Gastroesophageal sphincter (tissue), 4 donors: Measurements from ENCODE around the gene PRDM13. TPM values are rescaled to one million over a fixed set of nuclear protein-coding genes. Genes with fewer than 3 reads are reported as not detected.

Experiments
- ATAC-seq: fragments of 150-250 bp; one replicate; pipeline ENCODE4 v1.9.1; 2016; ENCODE audit warnings: mild to moderate bottlenecking, moderate library complexity
- H3K27ac ChIP-seq, 4 donors: fragments of 200-600 bp; sonication (generic) in 3 of 4; 1 replicate in 3 of 4; 2 replicates in 1 of 4; pipeline ENCODE4 v1.5.1; 2016 to 2019
- H3K27me3 ChIP-seq: fragments of 200-600 bp; sonication (generic); one replicate; pipeline ENCODE4 v1.5.1; 2019
- H3K36me3 ChIP-seq, 2 donors: fragments of 200-600 bp; sonication (generic); one replicate each; pipeline ENCODE4 v1.5.1; 2019; ENCODE audit warnings: control low read depth in 1 of 2
- H3K4me1 ChIP-seq, 3 donors: fragments of 200-600 bp; sonication (generic); 1 replicate in 2 of 3; 2 replicates in 1 of 3; pipeline ENCODE4 v1.5.1; 2016 to 2019; ENCODE audit warnings: control low read depth in 2 of 3
- H3K4me3 ChIP-seq, 2 donors: fragments of 200-600 bp; sonication (generic); one replicate each; pipeline ENCODE4 v1.5.1; 2019; ENCODE audit warnings: mild to moderate bottlenecking in 1 of 2, moderate library complexity in 1 of 2
- H3K9me3 ChIP-seq, 3 donors: fragments of 200-600 bp; sonication (generic); one replicate each; pipeline ENCODE4 v1.5.1; 2017 to 2019; ENCODE audit warnings: control low read depth in 2 of 3
- EP300 ChIP-seq: sonication (generic); formaldehyde crosslinking; IDR thresholded peaks from one replicate; pipeline ENCODE4 v1.6.1; 2017; ENCODE audit warnings: antibody characterized with exemption, mild to moderate bottlenecking
- POLR2A ChIP-seq, 2 donors: fragments of 450-650 bp; IDR thresholded peaks; one replicate each; pipeline ENCODE4 v1.6.1; 2017; ENCODE audit warnings: antibody characterized with exemption in 2 of 2, mild to moderate bottlenecking in 2 of 2, moderate library complexity in 1 of 2
- POLR2AphosphoS5 ChIP-seq: sonication (generic); formaldehyde crosslinking; IDR thresholded peaks from one replicate; pipeline ENCODE4 v1.6.1; 2017; ENCODE audit warnings: antibody characterized with exemption
- WGBS, 2 donors: methylation state at CpG; one replicate each; pipeline ENCODE4 v1.1.5; 2018; ENCODE audit warnings: low coverage in 1 of 2; 5-methylcytosine and 5-hydroxymethylcytosine counted together
- total RNA-seq, 4 donors: library from RNA; depleted of rRNA; stranded (reverse); fragments of >200 nt; gene quantifications; one replicate each; pipeline ENCODE4 v1.1.0, GENCODE V29; 2016
- TF ChIP-seq, protein P1 (sequence below), 4 experiments: fragments of 200-600 bp in 2 of 4; fragments of 450-650 bp in 2 of 4; sonication (generic) in 1 of 4; IDR thresholded peaks; one replicate each; pipeline ENCODE4 v1.5.1; 2017 to 2019; ENCODE audit warnings: antibody characterized with exemption in 4 of 4, mild to moderate bottlenecking in 2 of 4, moderate library complexity in 2 of 4

Gene PRDM13
- total RNA-seq, 4 donors from 2014 or later, result not detected

DNA sequence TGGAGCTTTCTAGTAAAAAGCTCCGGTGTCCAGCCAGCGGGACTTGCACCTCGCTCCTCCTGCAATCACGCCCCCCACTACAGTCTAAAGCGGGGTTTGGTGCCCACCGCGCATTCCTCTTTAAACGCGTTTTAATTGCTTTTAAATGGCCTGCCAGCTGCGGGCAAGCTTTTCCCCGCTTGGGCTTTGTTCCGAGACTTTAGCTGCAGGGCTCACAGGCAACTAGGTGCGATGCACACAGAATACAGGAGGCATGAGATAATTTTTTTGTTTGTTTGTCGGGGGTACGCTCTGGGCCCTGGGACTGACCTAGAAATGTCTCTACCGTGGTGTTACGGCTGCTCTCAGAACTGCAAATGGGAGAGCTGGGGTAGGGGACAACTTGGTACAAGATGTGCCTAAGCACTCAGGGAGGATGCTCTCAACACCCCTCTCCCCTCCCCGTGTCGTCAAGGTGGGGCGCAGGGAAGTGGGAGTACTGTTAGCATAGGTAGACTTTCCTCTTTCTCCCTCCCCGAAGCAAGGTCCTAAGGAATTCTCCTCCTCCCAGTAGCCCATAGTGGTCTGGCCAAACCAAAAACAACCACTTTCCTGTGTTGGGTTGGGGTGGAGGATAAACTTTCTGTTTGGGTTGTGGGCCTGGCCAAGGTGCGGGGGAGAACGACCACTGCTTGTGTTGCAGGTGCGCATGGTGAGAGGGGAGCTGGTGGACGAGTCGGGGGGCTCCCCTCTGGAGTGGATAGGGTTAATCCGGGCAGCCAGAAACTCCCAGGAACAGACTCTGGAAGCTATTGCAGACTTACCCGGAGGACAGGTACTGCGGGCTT, 1.6 kb downstream of the PRDM13 start:
- Histone ChIP-seq H3K9me3 (no peaks in the 10 kb centered on the region), H3K27me3 (peaks cover 100% of the 10 kb centered on the region), H3K27ac (no peak overlapping the region), H3K4me1 (peaks cover 0 to 54% (median 17%) of the 10 kb centered on the region in 3 donors), H3K36me3 (no peaks in the 10 kb centered on the region), H3K4me3 (no peak overlapping the region)
- 0 to 3% methylated on average over 5 to 6 of the region's 29 CpGs for WGBS, 2 donors
- no peak for TF ChIP-seq POLR2AphosphoS5
- no peak for TF ChIP-seq POLR2A (IDR thresholded peaks at IDR 0.05)
- TF ChIP-seq, protein P1, sequence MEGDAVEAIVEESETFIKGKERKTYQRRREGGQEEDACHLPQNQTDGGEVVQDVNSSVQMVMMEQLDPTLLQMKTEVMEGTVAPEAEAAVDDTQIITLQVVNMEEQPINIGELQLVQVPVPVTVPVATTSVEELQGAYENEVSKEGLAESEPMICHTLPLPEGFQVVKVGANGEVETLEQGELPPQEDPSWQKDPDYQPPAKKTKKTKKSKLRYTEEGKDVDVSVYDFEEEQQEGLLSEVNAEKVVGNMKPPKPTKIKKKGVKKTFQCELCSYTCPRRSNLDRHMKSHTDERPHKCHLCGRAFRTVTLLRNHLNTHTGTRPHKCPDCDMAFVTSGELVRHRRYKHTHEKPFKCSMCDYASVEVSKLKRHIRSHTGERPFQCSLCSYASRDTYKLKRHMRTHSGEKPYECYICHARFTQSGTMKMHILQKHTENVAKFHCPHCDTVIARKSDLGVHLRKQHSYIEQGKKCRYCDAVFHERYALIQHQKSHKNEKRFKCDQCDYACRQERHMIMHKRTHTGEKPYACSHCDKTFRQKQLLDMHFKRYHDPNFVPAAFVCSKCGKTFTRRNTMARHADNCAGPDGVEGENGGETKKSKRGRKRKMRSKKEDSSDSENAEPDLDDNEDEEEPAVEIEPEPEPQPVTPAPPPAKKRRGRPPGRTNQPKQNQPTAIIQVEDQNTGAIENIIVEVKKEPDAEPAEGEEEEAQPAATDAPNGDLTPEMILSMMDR (IDR thresholded peaks at IDR 0.05), result no peak
- no peak for TF ChIP-seq EP300
- no peak for ATAC-seq

DNA sequence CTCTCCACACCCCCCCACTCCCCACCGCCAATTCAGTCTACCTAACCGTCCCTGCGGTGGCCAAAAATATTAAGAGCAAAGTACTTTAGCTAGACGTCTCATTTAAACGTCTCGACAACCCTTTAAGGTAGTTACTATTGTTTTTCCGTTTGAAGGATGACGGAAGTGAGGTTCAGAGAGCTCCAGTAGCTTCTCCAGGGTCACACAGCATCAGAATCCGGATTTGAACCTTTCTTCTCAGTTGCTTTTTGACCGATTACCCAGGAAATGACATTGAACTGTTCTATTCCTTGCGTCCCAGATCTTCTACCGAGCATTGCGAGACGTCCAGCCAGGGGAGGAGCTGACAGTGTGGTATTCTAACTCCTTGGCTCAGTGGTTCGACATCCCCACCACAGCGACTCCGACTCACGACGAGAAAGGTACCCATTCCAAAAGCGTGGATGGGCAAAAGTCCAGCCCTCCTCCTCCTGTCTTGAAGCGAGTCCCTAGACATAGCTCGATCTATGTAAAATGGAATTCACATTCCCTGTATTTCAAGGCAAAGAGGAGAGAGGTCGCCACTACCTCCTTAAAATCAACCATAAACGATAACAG, 2.4 kb downstream of the PRDM13 start:
- Histone ChIP-seq H3K9me3 (no peaks in the 10 kb centered on the region), H3K36me3 (no peaks in the 10 kb centered on the region), H3K27ac (no peak overlapping the region), H3K4me3 (no peak overlapping the region), H3K4me1 (peaks cover 0 to 54% (median 17%) of the 10 kb centered on the region in 3 donors), H3K27me3 (peaks cover 100% of the 10 kb centered on the region)
- ATAC-seq, result no peak
- 0 to 6% methylated on average over 7 to 14 of the region's 24 CpGs for WGBS, 2 donors
- TF ChIP-seq, protein P1 (IDR thresholded peaks at IDR 0.05), result no peak
- TF ChIP-seq EP300, result no peak
- TF ChIP-seq POLR2AphosphoS5, result no peak
- no peak for TF ChIP-seq POLR2A (IDR thresholded peaks at IDR 0.05)

GRCh38 chr6:99609905-99610489, 3.4 kb downstream of the PRDM13 start:
- Histone ChIP-seq H3K9me3 (no peaks in the 10 kb centered on the region), H3K4me1 (peaks cover 0 to 54% (median 21%) of the 10 kb centered on the region in 3 donors), H3K27ac (no peak overlapping the region), H3K4me3 (no peak overlapping the region), H3K27me3 (peaks cover 100% of the 10 kb centered on the region), H3K36me3 (no peaks in the 10 kb centered on the region)
- ATAC-seq, result no peak
- 10 to 21% methylated on average over 2 of the region's 2 CpGs for WGBS, 2 donors
- TF ChIP-seq, protein P1 (IDR thresholded peaks at IDR 0.05), result no peak
- no peak for TF ChIP-seq EP300
- TF ChIP-seq POLR2A (IDR thresholded peaks at IDR 0.05), result no peak
- TF ChIP-seq POLR2AphosphoS5, result no peak

DNA sequence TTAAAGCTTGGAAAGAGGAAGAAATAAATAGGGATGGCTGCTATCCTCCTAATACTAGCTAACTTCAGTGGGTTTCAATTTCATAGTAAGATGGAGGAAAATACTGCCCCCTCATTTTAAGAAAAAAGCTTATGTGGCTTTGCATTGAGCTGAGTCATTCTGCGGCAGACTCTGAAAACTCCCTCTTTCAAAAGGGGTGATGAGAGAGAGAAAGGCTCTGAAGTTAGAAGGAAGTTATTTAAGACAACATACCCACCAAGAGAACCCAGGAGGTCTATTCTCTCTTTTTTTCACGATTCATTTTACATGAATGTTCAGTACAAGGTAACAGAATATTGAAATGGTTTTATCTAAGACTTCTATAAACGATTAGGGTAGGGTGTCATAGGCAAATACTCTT, 4.5 kb downstream of the PRDM13 start:
- H3K27ac ChIP-seq, result no peak overlapping the region
- WGBS, 2 donors, result 2 to 9% methylated on average over 3 of the region's 3 CpGs
- no peak for ATAC-seq
- H3K36me3 ChIP-seq, result no peaks in the 10 kb centered on the region
- H3K4me1 ChIP-seq, result peaks cover 0 to 45% (median 21%) of the 10 kb centered on the region in 3 donors
- H3K9me3 ChIP-seq, result no peaks in the 10 kb centered on the region
- no peak overlapping the region for H3K4me3 ChIP-seq
- no peak for TF ChIP-seq POLR2A (IDR thresholded peaks at IDR 0.05)
- no peak for TF ChIP-seq POLR2AphosphoS5
- no peak for TF ChIP-seq EP300
- peaks cover 100% of the 10 kb centered on the region for H3K27me3 ChIP-seq

DNA sequence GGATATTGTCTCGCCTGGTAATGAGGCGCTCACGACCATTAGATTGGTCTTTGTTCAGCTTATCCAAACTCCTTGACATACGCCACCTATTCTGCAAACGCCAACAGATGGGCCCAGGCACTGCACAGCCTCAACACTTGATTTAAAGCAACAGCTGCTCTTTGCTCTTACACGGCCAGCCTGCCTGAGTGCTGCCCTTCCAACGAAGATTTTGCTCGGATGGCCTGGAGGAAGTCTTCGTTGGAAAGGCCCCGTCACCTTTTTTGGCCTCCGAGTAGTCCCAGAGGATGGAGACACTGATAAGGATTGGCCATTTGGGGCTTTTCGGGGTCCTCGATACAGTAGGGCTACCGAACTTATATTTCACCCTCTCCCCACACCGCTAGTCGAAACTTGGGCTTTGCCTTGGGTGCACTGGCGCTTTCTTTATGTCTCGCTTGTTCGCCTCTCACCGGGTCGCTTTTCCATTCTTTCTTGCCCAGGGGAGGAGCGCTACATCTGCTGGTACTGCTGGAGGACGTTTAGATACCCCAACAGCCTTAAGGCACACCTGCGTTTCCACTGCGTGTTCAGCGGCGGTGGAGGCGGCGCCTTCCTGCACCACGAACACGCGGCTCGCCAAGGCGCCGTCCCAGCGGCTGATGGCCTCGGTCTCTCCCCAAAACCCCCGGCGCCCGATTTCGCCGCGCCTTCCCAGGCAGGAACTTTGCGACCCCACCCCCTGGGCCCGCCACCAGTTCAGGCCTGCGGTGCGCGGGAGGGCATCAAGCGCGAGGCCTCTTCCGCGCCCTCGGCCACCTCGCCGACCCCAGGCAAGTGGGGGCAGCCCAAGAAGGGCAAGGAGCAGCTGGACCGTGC, 6.1 kb downstream of the PRDM13 start:
- WGBS, 2 donors, result 10 to 18% methylated on average over 9 to 18 of the region's 56 CpGs
- peak overlapping the region; percentile 16 to 54 for H3K4me3 ChIP-seq
- H3K4me1 ChIP-seq, result peaks cover 0 to 33% (median 21%) of the 10 kb centered on the region in 3 donors
- H3K27ac ChIP-seq, result no peak overlapping the region
- no peak for ATAC-seq
- TF ChIP-seq, protein P1 (IDR thresholded peaks at IDR 0.05), result no peak
- TF ChIP-seq POLR2AphosphoS5 (no peak), EP300 (no peak), POLR2A (IDR thresholded peaks at IDR 0.05) (no peak)
- peaks cover 100% of the 10 kb centered on the region for H3K27me3 ChIP-seq
- H3K9me3 ChIP-seq, result no peaks in the 10 kb centered on the region
- no peaks in the 10 kb centered on the region for H3K36me3 ChIP-seq
